ENCODE measurements around the gene PIMREG.

Gene PIMREG

GRCh38 chr17:6439951-6440350 is 4.3 kb upstream of the PIMREG start:
- no peak for FAIRE-seq

- FAIRE-seq = no peak
These were observed 1.5 kb upstream of the PIMREG start for GRCh38 chr17:6442775-6443174.

GRCh38 chr17:6444571-6445335 is 498 bp downstream of the PIMREG start:
- FAIRE-seq = no peak

GRCh38 chr17:6446516-6447100 is 2.4 kb downstream of the PIMREG start:
- FAIRE-seq = no peak

GRCh38 chr17:6448473-6448872 is 4.2 kb downstream of the PIMREG start:
- no peak for FAIRE-seq

GRCh38 chr17:6449307-6449706 is 5.1 kb downstream of the PIMREG start:
- no peak for FAIRE-seq

- no peak for FAIRE-seq
These were observed 6.9 kb downstream of the PIMREG start for GRCh38 chr17:6450926-6451832.

- no peak for FAIRE-seq
These were observed 8.4 kb downstream of the PIMREG start for GRCh38 chr17:6452471-6453266.

GRCh38 chr17:6453279-6454024 is 9.2 kb downstream of the PIMREG start:
- no peak for FAIRE-seq

GRCh38 chr17:6454495-6455320 is 10.5 kb downstream of the PIMREG start:
- no peak for FAIRE-seq

GRCh38 chr17:6455321-6455705 is 11.1 kb downstream of the PIMREG start:
- FAIRE-seq = no peak

GRCh38 chr17:6456321-6456720 is 12.1 kb downstream of the PIMREG start:
- FAIRE-seq = no peak

- no peak for FAIRE-seq
These were observed 12.8 kb downstream of the PIMREG start for GRCh38 chr17:6456914-6457687.

- no peak for FAIRE-seq
These were observed 13.6 kb downstream of the PIMREG start for GRCh38 chr17:6457688-6458459.

- no peak for FAIRE-seq
These were observed 14.2 kb downstream of the PIMREG start for GRCh38 chr17:6458460-6458950.

- FAIRE-seq = no peak
These were observed 16.4 kb downstream of the PIMREG start for GRCh38 chr17:6460531-6461161.

- FAIRE-seq = no peak
These were observed 17.0 kb downstream of the PIMREG start for GRCh38 chr17:6461246-6461645.

GRCh38 chr17:6461792-6462524 is 17.7 kb downstream of the PIMREG start:
- FAIRE-seq = no peak

Measured in islet of Langerhans (tissue), 1 donor.